Liver (tissue), 9 donors: ENCODE data around the gene IFI27L1. TPM values are rescaled to one million over a fixed set of nuclear protein-coding genes. Genes with fewer than 3 reads are reported as not detected.

Experiments used
- DNase-seq: peaks from one replicate; pipeline ENCODE4 v3.0.0-alpha.2; 2017; ENCODE audit warnings: low spot score
- H3K27ac ChIP-seq, 2 donors: one replicate each; pipeline ENCODE4 v1.7.0; 2013; ENCODE audit warnings: inconsistent platforms in 2 of 2, low read length in 2 of 2, control low read depth in 1 of 2, low read depth in 1 of 2, mild to moderate bottlenecking in 1 of 2
- H3K27me3 ChIP-seq, 4 donors: one replicate each; pipeline versions ENCODE4 v1.6.1 to v1.7.0; 2013; ENCODE audit warnings: low read length in 3 of 4, inconsistent platforms in 1 of 4, mild to moderate bottlenecking in 1 of 4, moderate library complexity in 1 of 4; ENCODE audit not compliant: control insufficient read depth in 4 of 4, insufficient read depth in 4 of 4
- H3K36me3 ChIP-seq, 4 donors: one replicate each; pipeline versions ENCODE4 v1.6.1 to v1.7.0; 2013; ENCODE audit warnings: low read length in 3 of 4, mild to moderate bottlenecking in 3 of 4, low read depth in 1 of 4, moderate library complexity in 1 of 4; ENCODE audit not compliant: control insufficient read depth in 4 of 4, insufficient read depth in 3 of 4
- H3K4me1 ChIP-seq, 4 donors: one replicate each; pipeline versions ENCODE4 v1.6.1 to v1.7.0; 2013; ENCODE audit warnings: low read length in 3 of 4, mild to moderate bottlenecking in 3 of 4, moderate library complexity in 1 of 4; ENCODE audit not compliant: control insufficient read depth in 4 of 4, insufficient read depth in 4 of 4
- H3K4me3 ChIP-seq, 3 donors: one replicate each; pipeline versions ENCODE4 v1.6.1 to v1.7.0; 2013; ENCODE audit warnings: low read length in 3 of 3, control low read depth in 1 of 3, low read depth in 1 of 3, mild to moderate bottlenecking in 1 of 3
- H3K9ac ChIP-seq, 2 donors: one replicate each; pipeline ENCODE4 v1.7.0; 2013; ENCODE audit warnings: low read length in 2 of 2, mild to moderate bottlenecking in 2 of 2, moderate library complexity in 2 of 2, control low read depth in 1 of 2, low read depth in 1 of 2
- H3K9me3 ChIP-seq, 4 donors: one replicate each; pipeline versions ENCODE4 v1.6.1 to v1.7.0; 2013; ENCODE audit warnings: low read length in 3 of 4; ENCODE audit not compliant: control insufficient read depth in 4 of 4
- EGR1 ChIP-seq, 2 donors: IDR thresholded peaks; 2 replicates each; pipeline ENCODE4 v1.6.1; 2016 to 2018; ENCODE audit warnings: antibody characterized with exemption in 2 of 2, low read depth in 2 of 2
- FOXA1 ChIP-seq: IDR thresholded peaks from 2 replicates; pipeline ENCODE4 v1.6.1; 2016; ENCODE audit warnings: antibody characterized with exemption
- FOXA2 ChIP-seq: IDR thresholded peaks from 2 replicates; pipeline ENCODE4 v1.6.1; 2016; ENCODE audit warnings: antibody characterized with exemption
- HNF4A ChIP-seq, 2 donors: conservative IDR thresholded peaks; 2 replicates each; pipeline ENCODE4 v1.6.1; 2016; ENCODE audit warnings: antibody characterized with exemption in 2 of 2, mild to moderate bottlenecking in 2 of 2
- HNF4G ChIP-seq: IDR thresholded peaks from 2 replicates; pipeline ENCODE4 v1.6.1; 2016; ENCODE audit warnings: antibody characterized with exemption
- JUND ChIP-seq, 2 donors: IDR thresholded peaks; 2 replicates each; pipeline ENCODE4 v1.6.1; 2016; ENCODE audit warnings: antibody characterized with exemption in 2 of 2
- NR2F2 ChIP-seq: IDR thresholded peaks from 2 replicates; pipeline ENCODE4 v1.6.1; 2016; ENCODE audit warnings: antibody characterized with exemption
- RAD21 ChIP-seq, 2 donors: IDR thresholded peaks; 2 replicates each; pipeline ENCODE4 v1.6.1; 2016; ENCODE audit warnings: antibody characterized with exemption in 2 of 2, mild to moderate bottlenecking in 2 of 2
- RXRA ChIP-seq, 2 donors: IDR thresholded peaks; 2 replicates each; pipeline ENCODE4 v1.6.1; 2017 to 2018; ENCODE audit warnings: antibody characterized with exemption in 2 of 2, mild to moderate bottlenecking in 1 of 2
- SP1 ChIP-seq: IDR thresholded peaks from 2 replicates; pipeline ENCODE4 v1.6.1; 2018; ENCODE audit warnings: antibody characterized with exemption, mild to moderate bottlenecking
- TAF1 ChIP-seq: conservative IDR thresholded peaks from 2 replicates; pipeline ENCODE4 v1.6.1; 2016; ENCODE audit warnings: antibody characterized with exemption, mild to moderate bottlenecking
- WGBS: extraction: QIAGEN DNeasy Blood & Tissue Kit; methylation state at CpG from one replicate; pipeline ENCODE4 v1.1.7; 2013; 5-methylcytosine and 5-hydroxymethylcytosine counted together
- polyA plus RNA-seq, 2 donors: library from polyadenylated mRNA; stranded (reverse) in 1 of 2; unstranded in 1 of 2; fragments of 200-250 nt in 1 of 2; fragments of >200 nt in 1 of 2; fragmentation: Nextera tagmentation in 1 of 2; extraction: Ambion mirVana in 1 of 2; gene quantifications; one replicate each; pipeline versions ENCODE4 v1.2.1 to v1.2.3, GENCODE V29; 2013 to 2015
- total RNA-seq, 2 donors: library from RNA; depleted of rRNA; stranded (reverse); fragments of >200 nt; gene quantifications; one replicate each; pipeline ENCODE4 v1.2.3, GENCODE V29; 2014
- TF ChIP-seq, protein P1 (sequence below): IDR thresholded peaks from 2 replicates; pipeline ENCODE4 v1.6.1; 2016; ENCODE audit warnings: antibody characterized with exemption
- TF ChIP-seq, protein P2 (sequence below): IDR thresholded peaks from 2 replicates; pipeline ENCODE4 v1.6.1; 2016; ENCODE audit warnings: antibody characterized with exemption
- TF ChIP-seq, protein P3 (sequence below): IDR thresholded peaks from 2 replicates; pipeline ENCODE4 v1.6.1; 2016; ENCODE audit warnings: antibody characterized with exemption
- TF ChIP-seq, protein P4 (sequence below): fragments of 150-350 bp; IDR thresholded peaks from 2 replicates; pipeline ENCODE4 v1.5.1; 2017; ENCODE audit warnings: improper control_type of control experiment, low read depth, low read length; ENCODE audit not compliant: missing input control
- donor health status: healthy.
- donor health status: healthy.
- donor health status: healthy.
- donor health status: healthy.
- donor health status: healthy.

IFI27L1 gene
- total and polyA plus RNA-seq, 4 donors, result 3.7 to 8.1 (median 5.6) TPM

DNA sequence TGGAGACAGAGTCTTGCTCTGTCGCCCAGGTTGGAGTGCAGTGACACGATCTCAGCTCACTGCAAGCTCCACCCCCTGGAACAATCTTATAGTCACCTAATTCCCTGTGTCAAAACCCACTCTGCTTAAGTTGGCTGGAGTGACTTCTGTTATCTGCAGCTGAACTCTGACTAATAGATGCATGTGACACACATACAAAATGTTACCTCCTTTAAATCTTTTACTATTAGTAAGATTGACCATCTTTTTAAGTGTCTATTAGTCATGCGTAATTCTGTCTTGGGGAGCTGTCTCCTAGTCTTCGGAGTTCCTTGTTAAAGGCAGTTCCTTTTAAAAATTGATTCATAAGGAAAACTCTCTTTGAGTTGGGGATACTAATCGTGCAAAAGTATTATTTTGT is 7.4 kb downstream of the IFI27L1 start:
- WGBS, result 94% methylated on average over 5 of the region's 5 CpGs
- Histone ChIP-seq H3K27ac (no peak overlapping the region), H3K9ac (no peak overlapping the region), H3K36me3 (no peaks in the 10 kb centered on the region), H3K4me1 (no peaks in the 10 kb centered on the region), H3K4me3 (no peak overlapping the region), H3K9me3 (no peaks in the 10 kb centered on the region), H3K27me3 (no peaks in the 10 kb centered on the region)
- TF ChIP-seq RAD21 (IDR thresholded peaks at IDR 0.05) (no peak), FOXA2 (no peak), JUND (IDR thresholded peaks at IDR 0.05) (no peak), HNF4G (no peak), FOXA1 (no peak), SP1 (no peak), EGR1 (IDR thresholded peaks at IDR 0.05; ENCODE audit: low read depth in 2 of 2) (no peak), TAF1 (no peak)
- TF ChIP-seq, protein P1, sequence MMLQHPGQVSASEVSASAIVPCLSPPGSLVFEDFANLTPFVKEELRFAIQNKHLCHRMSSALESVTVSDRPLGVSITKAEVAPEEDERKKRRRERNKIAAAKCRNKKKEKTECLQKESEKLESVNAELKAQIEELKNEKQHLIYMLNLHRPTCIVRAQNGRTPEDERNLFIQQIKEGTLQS, result no peak
- TF ChIP-seq, protein P2, sequence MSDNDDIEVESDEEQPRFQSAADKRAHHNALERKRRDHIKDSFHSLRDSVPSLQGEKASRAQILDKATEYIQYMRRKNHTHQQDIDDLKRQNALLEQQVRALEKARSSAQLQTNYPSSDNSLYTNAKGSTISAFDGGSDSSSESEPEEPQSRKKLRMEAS, result no peak
- TF ChIP-seq, protein P3, sequence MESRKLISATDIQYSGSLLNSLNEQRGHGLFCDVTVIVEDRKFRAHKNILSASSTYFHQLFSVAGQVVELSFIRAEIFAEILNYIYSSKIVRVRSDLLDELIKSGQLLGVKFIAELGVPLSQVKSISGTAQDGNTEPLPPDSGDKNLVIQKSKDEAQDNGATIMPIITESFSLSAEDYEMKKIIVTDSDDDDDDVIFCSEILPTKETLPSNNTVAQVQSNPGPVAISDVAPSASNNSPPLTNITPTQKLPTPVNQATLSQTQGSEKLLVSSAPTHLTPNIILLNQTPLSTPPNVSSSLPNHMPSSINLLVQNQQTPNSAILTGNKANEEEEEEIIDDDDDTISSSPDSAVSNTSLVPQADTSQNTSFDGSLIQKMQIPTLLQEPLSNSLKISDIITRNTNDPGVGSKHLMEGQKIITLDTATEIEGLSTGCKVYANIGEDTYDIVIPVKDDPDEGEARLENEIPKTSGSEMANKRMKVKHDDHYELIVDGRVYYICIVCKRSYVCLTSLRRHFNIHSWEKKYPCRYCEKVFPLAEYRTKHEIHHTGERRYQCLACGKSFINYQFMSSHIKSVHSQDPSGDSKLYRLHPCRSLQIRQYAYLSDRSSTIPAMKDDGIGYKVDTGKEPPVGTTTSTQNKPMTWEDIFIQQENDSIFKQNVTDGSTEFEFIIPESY, result no peak
- no peak for DNase-seq

DNA sequence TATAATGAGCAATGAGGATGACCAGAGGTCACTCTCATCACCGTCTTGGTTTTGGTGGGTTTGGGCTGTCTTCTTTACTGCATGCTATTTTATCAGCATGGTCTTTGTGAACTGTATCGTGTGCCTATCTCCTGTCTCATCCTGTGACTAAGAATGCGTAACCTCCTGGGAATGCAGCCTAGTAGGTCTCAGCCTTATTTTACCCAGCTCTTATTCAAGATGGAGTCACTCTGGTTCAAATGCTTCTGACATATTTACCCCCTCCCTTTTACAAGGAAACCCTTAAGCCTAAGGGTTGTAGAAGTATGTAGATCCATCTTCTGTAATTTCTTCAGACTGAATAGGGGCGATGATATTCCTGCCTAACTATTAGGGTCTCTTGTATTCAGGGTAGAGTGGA is 8.4 kb downstream of the IFI27L1 start:
- Histone ChIP-seq H3K27ac (no peak overlapping the region), H3K4me3 (no peak overlapping the region), H3K9ac (no peak overlapping the region), H3K27me3 (no peaks in the 10 kb centered on the region), H3K36me3 (no peaks in the 10 kb centered on the region), H3K9me3 (no peaks in the 10 kb centered on the region), H3K4me1 (no peaks in the 10 kb centered on the region)
- TF ChIP-seq, protein P3, result no peak
- TF ChIP-seq NR2F2, result no peak
- no peak for TF ChIP-seq EGR1 (IDR thresholded peaks at IDR 0.05; ENCODE audit: low read depth in 2 of 2)
- no peak for TF ChIP-seq RXRA (IDR thresholded peaks at IDR 0.05)
- TF ChIP-seq, protein P4, sequence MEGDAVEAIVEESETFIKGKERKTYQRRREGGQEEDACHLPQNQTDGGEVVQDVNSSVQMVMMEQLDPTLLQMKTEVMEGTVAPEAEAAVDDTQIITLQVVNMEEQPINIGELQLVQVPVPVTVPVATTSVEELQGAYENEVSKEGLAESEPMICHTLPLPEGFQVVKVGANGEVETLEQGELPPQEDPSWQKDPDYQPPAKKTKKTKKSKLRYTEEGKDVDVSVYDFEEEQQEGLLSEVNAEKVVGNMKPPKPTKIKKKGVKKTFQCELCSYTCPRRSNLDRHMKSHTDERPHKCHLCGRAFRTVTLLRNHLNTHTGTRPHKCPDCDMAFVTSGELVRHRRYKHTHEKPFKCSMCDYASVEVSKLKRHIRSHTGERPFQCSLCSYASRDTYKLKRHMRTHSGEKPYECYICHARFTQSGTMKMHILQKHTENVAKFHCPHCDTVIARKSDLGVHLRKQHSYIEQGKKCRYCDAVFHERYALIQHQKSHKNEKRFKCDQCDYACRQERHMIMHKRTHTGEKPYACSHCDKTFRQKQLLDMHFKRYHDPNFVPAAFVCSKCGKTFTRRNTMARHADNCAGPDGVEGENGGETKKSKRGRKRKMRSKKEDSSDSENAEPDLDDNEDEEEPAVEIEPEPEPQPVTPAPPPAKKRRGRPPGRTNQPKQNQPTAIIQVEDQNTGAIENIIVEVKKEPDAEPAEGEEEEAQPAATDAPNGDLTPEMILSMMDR, result no peak
- TF ChIP-seq FOXA1, result no peak
- TF ChIP-seq, protein P1, result no peak
- TF ChIP-seq JUND (IDR thresholded peaks at IDR 0.05), result no peak
- TF ChIP-seq RAD21 (IDR thresholded peaks at IDR 0.05), result no peak
- TF ChIP-seq HNF4A (conservative IDR thresholded peaks at IDR 0.05), result no peak
- no peak for TF ChIP-seq TAF1
- TF ChIP-seq FOXA2, result no peak
- no peak for DNase-seq
- 96% methylated on average over 4 of the region's 4 CpGs for WGBS
